HG03571 (cell line): ENCODE measurements around the gene C17orf75.
"Not testable (repeated sequence)": the region's sequence is repeated elsewhere in the genome, so short reads cannot be mapped to it uniquely, and the experiment has no call there.

Source experiments
- ATAC-seq: cut with Tn5 transposase; IDR thresholded peaks from one replicate; pipeline ENCODE4 v1.9.1; 2021; ENCODE audit not compliant: unreplicated experiment

Gene C17orf75, protein sequence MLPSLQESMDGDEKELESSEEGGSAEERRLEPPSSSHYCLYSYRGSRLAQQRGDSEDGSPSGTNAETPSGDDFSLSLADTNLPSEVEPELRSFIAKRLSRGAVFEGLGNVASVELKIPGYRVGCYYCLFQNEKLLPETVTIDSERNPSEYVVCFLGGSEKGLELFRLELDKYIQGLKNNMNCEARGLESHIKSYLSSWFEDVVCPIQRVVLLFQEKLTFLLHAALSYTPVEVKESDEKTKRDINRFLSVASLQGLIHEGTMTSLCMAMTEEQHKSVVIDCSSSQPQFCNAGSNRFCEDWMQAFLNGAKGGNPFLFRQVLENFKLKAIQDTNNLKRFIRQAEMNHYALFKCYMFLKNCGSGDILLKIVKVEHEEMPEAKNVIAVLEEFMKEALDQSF

GRCh38 chr17:32341857-32342602 is at the start of gene C17orf75:
Gene C17orf75 (minus strand): TSS chr17:32342173. CDS start chr17:32342139, 34 bp downstream.
- peak; percentile 63 for ATAC-seq

DNA sequence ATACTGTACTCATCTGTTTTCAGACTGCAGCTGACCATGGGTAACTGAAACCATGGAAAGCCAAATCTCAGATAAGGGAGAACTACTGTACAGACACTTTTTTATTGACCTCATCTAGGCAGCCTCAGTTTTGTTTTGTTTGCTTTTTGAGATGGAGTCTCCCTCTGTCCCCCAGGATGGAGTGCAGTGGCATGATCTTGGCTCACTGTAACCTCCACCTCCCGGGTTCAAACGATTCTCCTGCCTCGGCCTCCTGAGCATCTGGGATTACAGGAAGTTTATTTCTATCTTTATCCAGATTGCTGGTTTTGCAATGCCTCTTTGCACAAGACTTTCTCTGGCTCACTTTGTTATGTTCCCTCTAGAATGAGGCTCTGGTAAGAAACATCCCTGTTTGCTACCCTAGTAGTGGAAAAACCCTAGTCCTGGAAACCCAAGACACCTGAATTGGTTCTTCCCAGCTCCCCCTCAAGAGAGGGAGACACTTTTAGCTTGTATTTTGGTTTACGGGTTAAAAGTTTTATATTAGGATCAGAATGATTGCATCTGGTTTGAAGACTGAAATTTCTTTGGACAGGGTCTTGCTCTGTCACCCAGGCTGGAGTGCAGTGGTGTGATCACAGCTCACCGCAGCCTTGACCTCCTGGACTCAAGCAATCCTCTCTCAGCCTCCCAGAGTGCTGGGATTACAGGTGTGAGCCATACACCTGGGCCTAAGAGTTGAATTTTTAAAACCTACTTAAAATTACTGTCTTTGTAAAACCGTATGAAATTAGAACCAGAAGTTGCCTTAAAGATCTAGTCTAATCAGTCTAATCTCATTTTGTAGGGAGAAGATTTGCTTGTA is 46.9 kb upstream of the C17orf75 start:
- ATAC-seq: no peak

GRCh38 chr17:32388128-32388527 is 46.2 kb upstream of the C17orf75 start:
- not testable (repeated sequence) for ATAC-seq

DNA sequence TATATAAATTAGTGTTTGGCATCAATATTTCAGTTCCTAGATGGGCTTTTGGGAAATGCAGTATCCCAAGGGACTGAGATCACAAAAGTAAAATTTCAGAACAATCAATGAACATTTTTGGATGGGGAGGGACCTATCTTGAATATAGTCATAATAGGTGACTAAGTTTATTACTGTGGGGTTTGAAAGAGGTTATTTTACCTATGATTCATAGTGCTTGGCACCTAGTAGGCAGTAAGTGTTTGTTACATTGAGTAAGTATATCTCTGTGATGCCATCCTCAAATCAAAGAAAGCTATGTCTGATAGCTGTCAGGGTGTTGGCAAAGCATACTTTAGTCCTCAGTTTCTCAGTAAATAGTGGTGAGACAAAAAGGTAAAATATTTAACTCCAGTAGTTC is 44.9 kb upstream of the C17orf75 start:
- no peak for ATAC-seq

DNA sequence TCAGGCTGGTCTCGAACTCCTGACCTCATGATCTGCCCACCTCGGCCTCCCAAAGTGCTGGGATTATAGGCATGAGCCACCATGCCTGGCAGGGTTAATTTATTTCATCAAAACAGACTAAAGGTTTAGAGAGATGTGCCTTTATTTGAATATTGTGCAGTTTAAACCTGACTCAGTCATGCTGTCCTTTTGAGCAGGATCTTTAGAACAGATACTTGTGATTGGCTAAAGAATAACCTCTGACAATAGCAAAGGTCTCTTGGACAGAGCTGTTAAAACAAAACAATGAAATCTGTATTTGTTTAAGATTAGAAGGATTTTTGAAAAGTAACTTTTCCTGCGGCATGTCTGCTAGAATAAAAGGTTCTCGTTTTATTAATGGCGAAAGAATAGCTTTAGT is 44.0 kb upstream of the C17orf75 start:
- ATAC-seq: no peak

DNA sequence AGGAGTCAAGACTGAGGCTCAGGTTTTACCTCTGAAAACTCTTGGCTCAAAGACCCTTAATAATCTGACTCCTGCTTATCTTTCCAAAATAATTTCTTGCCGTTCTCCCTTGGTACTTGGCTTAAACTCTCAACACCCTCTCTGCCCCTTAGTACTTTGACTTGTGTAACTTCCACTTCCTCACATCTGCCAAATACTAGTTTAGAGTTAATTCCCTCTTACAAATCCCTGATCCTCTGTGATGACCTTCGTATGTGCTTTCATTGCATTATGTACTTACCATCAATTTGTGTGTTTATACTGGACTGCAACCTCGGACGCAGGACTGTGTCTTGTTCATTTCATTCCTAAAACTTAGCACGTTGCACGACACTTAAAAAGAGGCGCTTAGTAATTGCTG is 43.1 kb upstream of the C17orf75 start:
- no peak for ATAC-seq

- no peak for ATAC-seq
These were observed 42.0 kb upstream of the C17orf75 start for GRCh38 chr17:32383926-32384434.

DNA sequence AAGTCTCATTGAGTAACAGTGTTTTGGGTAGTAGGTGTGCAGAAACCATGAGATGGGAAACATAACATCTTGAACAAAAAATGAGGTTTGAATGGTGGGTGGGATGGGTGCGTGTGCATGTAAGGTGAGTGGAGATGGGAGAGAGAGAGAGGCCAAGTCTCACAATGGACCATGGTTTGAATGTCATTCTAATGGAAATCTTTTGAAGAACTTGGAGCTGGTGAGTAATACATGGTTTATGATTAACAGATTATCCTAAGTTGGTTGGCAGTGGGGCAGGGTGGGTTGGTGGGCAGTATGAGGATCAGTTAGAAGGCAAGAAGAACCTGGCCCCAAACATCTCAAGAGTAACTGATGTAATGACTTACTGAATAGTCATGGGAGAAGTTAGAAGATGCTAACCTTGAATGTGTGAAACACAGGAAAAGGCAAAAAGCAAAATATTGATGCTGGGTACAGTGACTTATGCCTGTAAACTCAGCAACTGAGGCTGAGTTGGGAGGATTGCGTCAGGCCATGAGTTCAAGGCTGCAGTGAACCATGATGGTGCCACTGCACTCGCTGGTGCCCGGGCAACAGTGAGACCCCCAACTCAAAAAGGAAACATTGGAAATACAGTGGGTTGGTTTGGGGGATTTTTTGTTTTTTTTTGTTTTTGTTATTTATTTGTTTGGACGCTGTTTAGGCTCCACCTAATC is 40.7 kb upstream of the C17orf75 start:
- ATAC-seq: no peak

- no peak for ATAC-seq
These were observed 28.5 kb upstream of the C17orf75 start for GRCh38 chr17:32370426-32370825.

DNA sequence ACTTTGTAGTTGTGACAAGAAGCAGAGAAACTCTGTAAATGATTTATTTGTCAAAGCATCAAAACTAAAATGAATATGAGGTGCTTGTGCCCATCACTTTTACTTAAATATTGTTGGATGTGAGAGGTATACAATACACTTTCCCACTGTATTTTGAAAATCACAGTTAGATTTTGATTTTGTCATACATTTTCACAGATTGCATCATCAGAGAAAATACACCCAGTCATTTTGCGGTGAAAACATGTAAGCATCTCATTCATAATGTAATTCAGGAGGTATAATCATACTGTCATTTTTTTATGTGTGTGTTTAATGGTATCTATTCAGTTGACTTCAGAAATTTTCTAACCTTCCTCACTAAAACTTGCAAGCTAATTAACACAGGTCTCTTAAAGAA is 19.3 kb upstream of the C17orf75 start:
- no peak for ATAC-seq

DNA sequence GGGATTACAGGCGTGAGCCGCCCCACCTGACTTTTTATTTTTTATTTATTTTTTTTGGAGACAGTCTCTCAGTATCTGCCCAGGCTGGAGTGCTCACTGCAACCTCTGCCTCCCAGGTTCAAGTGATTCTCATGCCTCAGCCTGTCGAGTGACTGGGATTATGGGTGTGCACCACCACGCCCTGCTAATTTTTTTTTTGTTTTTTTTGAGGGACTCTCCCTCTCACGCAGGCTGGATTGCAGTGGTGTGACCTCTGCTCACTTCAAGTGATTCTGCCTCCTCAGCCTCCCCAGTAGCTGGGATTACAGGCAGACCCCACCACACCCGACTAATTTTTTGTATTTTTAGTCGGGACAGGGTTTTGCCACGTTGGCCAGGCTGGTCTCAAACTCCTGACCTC is 15.6 kb upstream of the C17orf75 start:
- ATAC-seq: no peak

DNA sequence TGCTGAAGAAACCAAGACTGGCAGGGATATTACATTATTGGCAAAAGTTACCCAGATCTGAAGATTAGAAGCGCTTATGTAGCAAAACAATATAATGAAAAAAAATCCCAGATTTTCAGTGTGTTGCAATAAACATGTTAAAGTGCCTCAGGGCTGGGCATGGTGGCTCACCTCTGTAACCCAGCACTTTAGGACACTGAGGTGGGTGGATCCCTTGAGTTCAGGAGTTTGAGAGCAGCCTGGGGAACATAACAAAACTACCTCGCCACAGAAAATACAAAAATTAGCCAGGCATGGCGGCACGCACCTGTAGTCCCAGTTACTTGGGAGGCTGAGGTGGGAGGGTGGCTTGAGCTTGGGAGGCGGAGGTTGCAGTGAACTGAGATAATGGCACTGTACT is 14.8 kb upstream of the C17orf75 start:
- no peak for ATAC-seq

GRCh38 chr17:32356378-32356743 is 14.4 kb upstream of the C17orf75 start:
- ATAC-seq: no peak

GRCh38 chr17:32355649-32356377 is 13.8 kb upstream of the C17orf75 start:
- ATAC-seq: no peak

DNA sequence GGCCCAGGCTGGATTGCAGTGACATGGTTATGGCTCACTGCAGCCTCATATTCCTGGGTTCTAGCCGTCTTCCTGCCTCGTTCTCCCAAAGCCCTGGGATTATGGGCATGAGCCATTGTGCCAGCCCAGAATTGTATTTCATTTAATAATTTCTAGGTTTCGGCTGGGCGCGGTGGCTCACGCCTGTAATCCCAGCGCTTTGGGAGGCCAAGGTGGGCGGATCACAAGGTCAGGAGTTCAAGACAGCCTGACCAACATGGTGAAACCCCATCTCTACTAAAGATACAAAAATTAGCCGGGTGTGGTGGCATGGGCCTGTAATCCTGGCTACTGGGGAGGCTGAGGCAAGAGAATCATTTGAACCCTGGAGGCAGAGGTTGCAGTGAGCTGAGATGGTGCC is 10.8 kb upstream of the C17orf75 start:
- not testable (repeated sequence) for ATAC-seq

GRCh38 chr17:32350666-32351418 is 8.9 kb upstream of the C17orf75 start:
- ATAC-seq: peak; percentile 28

GRCh38 chr17:32349854-32350665 is 8.1 kb upstream of the C17orf75 start, which contains the start of gene ZNF207:
Gene ZNF207 (plus strand): TSS chr17:32350157. CDS start chr17:32350286, 129 bp downstream.
- ATAC-seq: peak; percentile 78

GRCh38 chr17:32349503-32349853 is 7.5 kb upstream of the C17orf75 start:
- no peak for ATAC-seq

DNA sequence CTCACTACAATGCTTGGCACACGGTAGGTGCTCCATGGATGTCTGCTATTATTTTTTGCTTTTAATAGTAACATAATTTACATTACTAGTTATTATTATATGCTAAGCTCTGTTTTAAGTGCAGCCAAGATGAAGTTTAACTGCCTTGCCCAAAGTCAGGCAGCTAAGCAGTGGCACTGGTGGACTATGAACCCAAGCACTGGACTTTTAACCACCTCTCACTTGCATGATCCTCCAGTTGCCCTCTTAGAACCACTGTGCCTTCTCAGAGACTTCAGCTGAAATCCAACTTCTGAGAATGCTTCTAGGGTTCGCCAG is 6.5 kb upstream of the C17orf75 start:
- ATAC-seq: no peak
